ENCODE measurements around the gene STRN3. TPM values are rescaled to one million over a fixed set of nuclear protein-coding genes. Genes with fewer than 3 reads are reported as not detected.

Gene STRN3
- total and polyA plus RNA-seq, 3 experiments from 2014 or later, result 4.0 to 20.9 (median 20.0) TPM

- peaks cover 0 to 3% (median under 1%) of the 10 kb centered on the region in 5 donors for H3K9me3 Mint-ChIP-seq
- H3K4me3 Mint-ChIP-seq, result no peak overlapping the region
- no peak for DNase-seq
- H3K27me3 Mint-ChIP-seq, result no peaks in the 10 kb centered on the region
- H3K9me3 ChIP-seq (ENCODE audit: low read length), result no peaks in the 10 kb centered on the region
- no peak overlapping the region for H3K4me3 ChIP-seq (ENCODE audit: low read length)
- no peaks in the 10 kb centered on the region for H3K36me3 ChIP-seq (ENCODE audit: insufficient read depth, low read length)
- H3K4me1 ChIP-seq (ENCODE audit: insufficient read depth, low read length), result no peaks in the 10 kb centered on the region
- POLR2A ChIA-PET, result no interaction called here
- H3K4me1 Mint-ChIP-seq, result peaks cover 33 to 63% (median 37%) of the 10 kb centered on the region in 3 donors
- H3K27ac ChIP-seq (ENCODE audit: low read depth, low read length), result no peak overlapping the region
- H3K36me3 Mint-ChIP-seq, result peaks cover 10 to 43% (median 22%) of the 10 kb centered on the region in 3 donors
- H3K27me3 ChIP-seq (ENCODE audit: insufficient read depth, low read length, poor library complexity, severe bottlenecking), result no peaks in the 10 kb centered on the region
- CTCF ChIA-PET, result no interaction called here
- peak overlapping the region in 1 of 8 donors; percentile 13 for H3K27ac Mint-ChIP-seq
Measured at GRCh38 chr14:30960216-30960615, 66.0 kb downstream of the STRN3 start.

- no peaks in the 10 kb centered on the region for H3K4me1 ChIP-seq (ENCODE audit: insufficient read depth, low read length)
- Mint-ChIP-seq H3K27me3 (no peaks in the 10 kb centered on the region), H3K9me3 (no peaks in the 10 kb centered on the region), H3K4me1 (peaks cover 28 to 52% (median 37%) of the 10 kb centered on the region in 3 donors), H3K4me3 (no peak overlapping the region), H3K36me3 (peaks cover 10 to 40% (median 10%) of the 10 kb centered on the region in 3 donors), H3K27ac (peak overlapping the region in 3 of 8 donors; percentile 57 to 69 (median 66))
- H3K36me3 ChIP-seq (ENCODE audit: insufficient read depth, low read length), result no peaks in the 10 kb centered on the region
- no peak for DNase-seq
- no peaks in the 10 kb centered on the region for H3K9me3 ChIP-seq (ENCODE audit: low read length)
- CTCF ChIA-PET, result no interaction called here
- H3K4me3 ChIP-seq (ENCODE audit: low read length), result no peak overlapping the region
- POLR2A ChIA-PET, result no interaction called here
- H3K27me3 ChIP-seq (ENCODE audit: insufficient read depth, low read length, poor library complexity, severe bottlenecking), result no peaks in the 10 kb centered on the region
- H3K27ac ChIP-seq (ENCODE audit: low read depth, low read length), result no peak overlapping the region
Measured at GRCh38 chr14:30958555-30959407, 67.4 kb downstream of the STRN3 start.

- H3K4me1 ChIP-seq (ENCODE audit: insufficient read depth, low read length), result no peaks in the 10 kb centered on the region
- Mint-ChIP-seq H3K4me1 (peaks cover 25 to 46% (median 33%) of the 10 kb centered on the region in 3 donors), H3K9me3 (no peaks in the 10 kb centered on the region), H3K27me3 (no peaks in the 10 kb centered on the region), H3K36me3 (peaks cover 5 to 42% (median 8%) of the 10 kb centered on the region in 3 donors), H3K27ac (peak overlapping the region in 2 of 8 donors; percentile 3 to 30), H3K4me3 (no peak overlapping the region)
- no peaks in the 10 kb centered on the region for H3K36me3 ChIP-seq (ENCODE audit: insufficient read depth, low read length)
- no peaks in the 10 kb centered on the region for H3K27me3 ChIP-seq (ENCODE audit: insufficient read depth, low read length, poor library complexity, severe bottlenecking)
- CTCF ChIA-PET, result no interaction called here
- DNase-seq, result no peak
- H3K27ac ChIP-seq (ENCODE audit: low read depth, low read length), result no peak overlapping the region
- no peak overlapping the region for H3K4me3 ChIP-seq (ENCODE audit: low read length)
- POLR2A ChIA-PET, result no interaction called here
- no peaks in the 10 kb centered on the region for H3K9me3 ChIP-seq (ENCODE audit: low read length)
Measured at GRCh38 chr14:30957813-30958370, 68.3 kb downstream of the STRN3 start.

- Mint-ChIP-seq H3K27me3 (no peaks in the 10 kb centered on the region), H3K4me1 (peaks cover 2 to 11% (median 4%) of the 10 kb centered on the region in 3 donors), H3K9me3 (no peaks in the 10 kb centered on the region), H3K27ac (peak overlapping the region in 2 of 8 donors; percentile 15 to 39), H3K4me3 (no peak overlapping the region), H3K36me3 (peaks cover 4 to 82% (median 22%) of the 10 kb centered on the region in 3 donors)
- Histone ChIP-seq H3K4me3 (ENCODE audit: low read length) (no peak overlapping the region), H3K4me1 (ENCODE audit: insufficient read depth, low read length) (no peaks in the 10 kb centered on the region), H3K36me3 (ENCODE audit: insufficient read depth, low read length) (no peaks in the 10 kb centered on the region), H3K27ac (ENCODE audit: low read depth, low read length) (no peak overlapping the region), H3K27me3 (ENCODE audit: insufficient read depth, low read length, poor library complexity, severe bottlenecking) (no peaks in the 10 kb centered on the region), H3K9me3 (ENCODE audit: low read length) (no peaks in the 10 kb centered on the region)
- CTCF ChIA-PET, result no interaction called here
- POLR2A ChIA-PET, result no interaction called here
- no peak for DNase-seq
Measured at GRCh38 chr14:30949651-30950050, 76.5 kb downstream of the STRN3 start.

GRCh38 chr14:30943694-30944093, 82.5 kb downstream of the STRN3 start:
- Mint-ChIP-seq H3K36me3 (peaks cover 0 to 84% (median 26%) of the 10 kb centered on the region in 3 donors), H3K27me3 (no peaks in the 10 kb centered on the region), H3K4me1 (peaks cover 0 to 6% (median under 1%) of the 10 kb centered on the region in 3 donors), H3K27ac (peak overlapping the region in 1 of 8 donors; percentile 58), H3K9me3 (no peaks in the 10 kb centered on the region), H3K4me3 (no peak overlapping the region)
- no peaks in the 10 kb centered on the region for H3K27me3 ChIP-seq (ENCODE audit: insufficient read depth, low read length, poor library complexity, severe bottlenecking)
- H3K36me3 ChIP-seq (ENCODE audit: insufficient read depth, low read length), result peaks cover 8% of the 10 kb centered on the region
- ChIA-PET POLR2A (no interaction called here), CTCF (no interaction called here)
- no peaks in the 10 kb centered on the region for H3K4me1 ChIP-seq (ENCODE audit: insufficient read depth, low read length)
- H3K9me3 ChIP-seq (ENCODE audit: low read length), result no peaks in the 10 kb centered on the region
- no peak overlapping the region for H3K4me3 ChIP-seq (ENCODE audit: low read length)
- no peak overlapping the region for H3K27ac ChIP-seq (ENCODE audit: low read depth, low read length)
- DNase-seq, result no peak

- Mint-ChIP-seq H3K27me3 (no peaks in the 10 kb centered on the region), H3K4me1 (no peaks in the 10 kb centered on the region), H3K9me3 (no peaks in the 10 kb centered on the region), H3K27ac (peak overlapping the region in 1 of 8 donors; percentile 9), H3K36me3 (peaks cover 0 to 71% (median 18%) of the 10 kb centered on the region in 3 donors), H3K4me3 (no peak overlapping the region)
- Histone ChIP-seq H3K4me1 (ENCODE audit: insufficient read depth, low read length) (no peaks in the 10 kb centered on the region), H3K36me3 (ENCODE audit: insufficient read depth, low read length) (peaks cover 10% of the 10 kb centered on the region), H3K27ac (ENCODE audit: low read depth, low read length) (no peak overlapping the region), H3K27me3 (ENCODE audit: insufficient read depth, low read length, poor library complexity, severe bottlenecking) (no peaks in the 10 kb centered on the region), H3K9me3 (ENCODE audit: low read length) (no peaks in the 10 kb centered on the region), H3K4me3 (ENCODE audit: low read length) (no peak overlapping the region)
- no peak for DNase-seq
- ChIA-PET POLR2A (no interaction called here), CTCF (no interaction called here)
Measured at GRCh38 chr14:30940886-30941285, 85.3 kb downstream of the STRN3 start.

- no peaks in the 10 kb centered on the region for H3K9me3 ChIP-seq (ENCODE audit: low read length)
- no peaks in the 10 kb centered on the region for H3K4me1 ChIP-seq (ENCODE audit: insufficient read depth, low read length)
- H3K27ac ChIP-seq (ENCODE audit: low read depth, low read length), result no peak overlapping the region
- no peak overlapping the region for H3K27ac Mint-ChIP-seq
- H3K9me3 Mint-ChIP-seq, result no peaks in the 10 kb centered on the region
- no peaks in the 10 kb centered on the region for H3K27me3 ChIP-seq (ENCODE audit: insufficient read depth, low read length, poor library complexity, severe bottlenecking)
- H3K4me3 ChIP-seq (ENCODE audit: low read length), result no peak overlapping the region
- DNase-seq, result no peak
- peaks cover 11 to 76% (median 20%) of the 10 kb centered on the region in 3 donors for H3K36me3 Mint-ChIP-seq
- H3K4me1 Mint-ChIP-seq, result no peaks in the 10 kb centered on the region
- no peak overlapping the region for H3K4me3 Mint-ChIP-seq
- ChIA-PET POLR2A (no interaction called here), CTCF (no interaction called here)
- H3K36me3 ChIP-seq (ENCODE audit: insufficient read depth, low read length), result peaks cover 18% of the 10 kb centered on the region
- no peaks in the 10 kb centered on the region for H3K27me3 Mint-ChIP-seq
Measured at GRCh38 chr14:30938617-30939016, 87.6 kb downstream of the STRN3 start.

GRCh38 chr14:30935445-30935844, 90.7 kb downstream of the STRN3 start:
- Mint-ChIP-seq H3K27me3 (no peaks in the 10 kb centered on the region), H3K4me3 (no peak overlapping the region), H3K4me1 (no peaks in the 10 kb centered on the region), H3K36me3 (peaks cover 11 to 68% (median 17%) of the 10 kb centered on the region in 3 donors), H3K9me3 (no peaks in the 10 kb centered on the region), H3K27ac (no peak overlapping the region)
- ChIA-PET POLR2A (no interaction called here), CTCF (no interaction called here)
- Histone ChIP-seq H3K4me1 (ENCODE audit: insufficient read depth, low read length) (no peaks in the 10 kb centered on the region), H3K27me3 (ENCODE audit: insufficient read depth, low read length, poor library complexity, severe bottlenecking) (no peaks in the 10 kb centered on the region), H3K9me3 (ENCODE audit: low read length) (no peaks in the 10 kb centered on the region), H3K27ac (ENCODE audit: low read depth, low read length) (no peak overlapping the region), H3K4me3 (ENCODE audit: low read length) (no peak overlapping the region), H3K36me3 (ENCODE audit: insufficient read depth, low read length) (peaks cover 14% of the 10 kb centered on the region)
- no peak for DNase-seq

Measured in CD8-positive, alpha-beta memory T cell (primary cell).